Daoy (cell line): Measurements from ENCODE around the gene VEZF1. TPM values are rescaled to one million over a fixed set of nuclear protein-coding genes. Genes with fewer than 3 reads are reported as not detected.
A peak's percentile ranks its signal among the peaks of the same experiment; 100 is the strongest.

Experiments used
- DNase-seq: peaks from one replicate; pipeline ENCODE4 v3.0.0-alpha.2; 2015; ENCODE audit warnings: low read depth
- total RNA-seq: library from RNA; depleted of rRNA; stranded (reverse); fragments of >200 nt; shearing (Covaris generic); gene quantifications from 2 replicates; pipeline ENCODE4 v1.2.3, GENCODE V29; 2014; rRNA removed

The VEZF1 gene
- total RNA-seq, result 27.3 and 33.1 TPM in 2 replicates

GRCh38 chr17:57987581-57988300 is at the start of gene VEZF1:
Gene VEZF1 (minus strand): TSS chr17:57988254. CDS start chr17:57988111, 143 bp downstream.
- peak; percentile 82 for DNase-seq

DNA sequence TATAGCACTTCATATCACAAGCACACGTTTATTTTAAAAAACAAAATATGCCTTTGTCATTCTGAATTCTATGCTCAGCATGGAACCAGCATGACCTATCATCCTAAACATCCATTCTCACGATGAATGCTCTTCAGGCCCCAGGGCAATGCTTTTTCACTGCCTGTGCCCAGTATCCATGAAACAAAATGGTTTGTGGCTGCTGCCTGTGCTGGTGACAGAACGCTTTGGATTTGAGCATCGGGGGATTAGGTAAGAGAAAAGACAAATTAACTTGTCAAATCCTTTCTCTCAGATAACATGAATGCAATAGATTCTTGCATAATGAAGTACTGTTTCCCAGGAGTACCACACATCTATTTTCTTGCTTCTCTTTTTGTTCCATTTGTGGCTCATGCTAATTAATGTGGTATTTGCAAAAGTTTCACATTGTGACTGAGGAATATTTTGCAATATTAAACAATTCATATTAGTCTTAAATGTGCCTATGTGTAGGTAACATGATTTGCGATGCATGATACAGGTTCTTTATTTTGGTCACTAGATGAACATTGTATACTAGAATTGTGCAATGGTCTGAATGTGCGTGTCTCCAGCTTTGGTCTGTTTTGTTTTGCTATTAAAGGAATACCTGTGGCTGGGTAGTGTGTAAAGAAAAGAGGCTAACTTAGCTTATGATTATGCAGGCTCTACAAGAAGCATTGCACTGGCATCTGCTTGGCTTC is 44.8 kb upstream of the VEZF1 start:
- no peak for DNase-seq

- DNase-seq, result no peak
Measured at GRCh38 chr17:58028578-58028977, 40.5 kb upstream of the VEZF1 start.

GRCh38 chr17:58020401-58020800 is 32.3 kb upstream of the VEZF1 start:
- no peak for DNase-seq

DNA sequence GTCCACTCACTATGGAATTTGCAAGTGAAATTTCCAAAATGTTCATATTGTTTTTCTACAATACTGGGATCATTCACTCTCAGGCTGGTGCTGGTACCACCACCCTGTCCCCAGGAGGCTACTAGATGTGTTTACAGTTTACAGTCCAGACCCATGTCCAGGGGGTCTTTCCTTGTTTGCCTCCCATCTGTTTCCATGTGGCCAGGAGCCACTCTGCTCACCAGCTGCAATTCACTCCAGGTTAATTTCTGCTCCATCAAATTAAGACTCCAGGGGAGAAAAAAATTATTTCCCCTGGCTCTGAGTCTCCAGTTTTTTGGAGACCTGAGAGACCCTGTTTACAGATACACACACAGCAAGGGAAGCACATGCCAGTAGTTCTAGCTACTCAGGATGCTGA is 31.5 kb upstream of the VEZF1 start:
- no peak for DNase-seq

DNA sequence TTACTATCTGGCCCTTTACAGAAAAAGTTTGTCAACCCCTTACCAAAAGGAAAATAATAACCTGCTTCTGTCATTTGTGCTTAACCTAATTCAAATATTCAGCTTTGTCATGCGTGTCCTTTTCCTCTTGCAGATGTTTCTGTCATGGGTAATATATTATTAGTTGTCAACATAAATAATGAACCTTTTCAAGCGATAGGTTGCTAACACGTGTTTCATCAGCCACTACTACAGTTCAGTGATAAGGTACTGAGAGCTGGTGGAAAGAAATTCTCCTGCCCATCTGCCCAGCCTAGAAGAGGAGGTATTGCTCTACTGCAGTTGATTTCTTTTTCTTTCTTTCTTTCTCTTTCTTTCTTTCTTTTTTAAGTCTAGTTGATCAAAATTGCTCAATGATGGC is 31.0 kb upstream of the VEZF1 start:
- DNase-seq, result no peak

- no peak for DNase-seq
Measured at GRCh38 chr17:58010067-58010799, 22.2 kb upstream of the VEZF1 start.

DNA sequence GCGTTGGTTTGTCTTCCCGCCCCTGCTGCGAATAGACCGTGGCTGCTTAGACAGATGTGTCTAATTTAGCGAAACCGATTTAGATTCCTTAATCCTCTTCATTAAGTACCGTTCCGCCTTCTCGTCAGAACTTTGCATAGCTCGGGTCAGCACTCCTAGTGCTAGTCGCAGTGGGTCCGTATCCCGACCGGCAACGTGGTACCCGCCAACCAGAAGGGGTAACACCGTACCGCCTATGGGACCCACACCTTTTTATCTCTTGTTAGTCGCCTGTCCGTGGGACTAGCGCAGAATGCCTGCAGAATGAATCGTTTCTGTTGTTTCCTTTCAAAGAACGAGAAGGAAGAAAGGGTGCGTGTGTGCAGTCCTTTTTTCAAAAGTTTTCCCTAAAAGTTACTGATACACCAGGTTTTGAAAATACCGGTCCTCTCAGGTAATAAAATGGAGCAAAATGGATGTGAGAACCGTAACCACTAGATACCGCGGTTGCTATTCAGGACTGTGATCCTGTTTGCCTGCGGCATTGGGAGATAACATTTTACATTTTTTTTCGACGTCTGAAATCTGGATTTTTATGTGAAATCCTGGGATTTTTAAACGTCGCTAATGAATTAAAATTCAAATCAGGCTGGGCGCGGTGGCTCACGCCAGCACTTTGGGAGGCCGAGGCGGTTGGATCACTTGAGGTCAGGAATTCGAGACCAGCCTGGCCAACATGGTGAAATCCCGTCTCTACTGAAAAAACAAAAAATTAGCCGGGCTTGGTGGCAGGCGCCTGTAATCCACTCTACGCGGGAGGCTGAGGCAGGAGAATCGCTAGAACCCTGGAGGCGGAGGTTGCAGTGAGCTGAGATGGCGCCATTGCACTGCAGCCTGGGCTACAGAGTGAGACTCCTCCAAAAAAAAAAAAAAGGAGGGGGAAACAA is 20.0 kb upstream of the VEZF1 start:
- no peak for DNase-seq

DNA sequence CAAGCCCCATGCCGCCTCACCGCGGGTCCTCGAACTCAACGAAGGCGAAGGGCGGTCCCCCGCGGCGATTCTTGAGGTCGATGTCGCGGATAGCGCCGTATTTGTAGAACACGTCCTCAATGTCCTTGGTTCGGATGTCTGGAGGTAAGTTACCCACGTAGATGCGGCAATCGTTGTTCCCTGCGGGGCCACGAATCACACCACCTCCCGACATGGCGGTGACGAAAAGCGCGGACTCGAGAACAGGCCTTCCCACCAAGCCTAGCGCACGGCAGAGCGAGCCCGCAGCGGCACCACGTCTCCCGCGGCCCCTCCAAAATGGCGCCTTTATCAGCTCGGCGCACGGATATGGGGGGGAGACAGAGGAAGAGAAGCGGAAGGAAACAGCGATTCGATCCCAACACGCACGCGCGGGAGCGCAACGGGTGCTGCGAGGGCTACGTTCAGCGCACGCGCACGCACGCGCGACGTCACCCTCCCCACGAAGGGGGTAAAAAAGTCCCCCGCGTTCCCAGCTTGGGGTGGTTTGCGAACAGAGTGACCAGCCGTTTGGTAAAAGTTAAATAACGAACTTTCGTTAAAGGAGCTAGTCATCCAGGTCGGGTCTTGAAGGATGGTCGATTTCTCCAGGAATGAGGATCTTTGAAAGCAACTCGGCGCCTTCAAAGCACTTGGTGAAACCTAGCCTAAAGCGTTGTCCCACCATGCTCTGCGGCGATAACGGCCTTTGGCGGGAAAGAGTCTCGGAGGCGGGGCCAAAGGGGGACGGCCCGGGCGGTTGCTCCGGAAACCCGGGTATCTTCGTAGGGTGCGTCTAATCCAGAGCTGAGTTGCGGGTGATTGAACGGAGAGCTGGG is 19.1 kb upstream of the VEZF1 start, which contains the start of gene SRSF1:
Gene SRSF1, minus strand, starts transcription at position 323 of the 857 bp plus-strand sequence. Its CDS starts 109 bp downstream, at position 214.
- peak; percentile 97 for DNase-seq

GRCh38 chr17:58006560-58006923 is 18.5 kb upstream of the VEZF1 start:
- DNase-seq, result peak; percentile 74

- DNase-seq, result no peak
Measured at GRCh38 chr17:58005728-58006559, 17.9 kb upstream of the VEZF1 start.

- no peak for DNase-seq
Measured at GRCh38 chr17:58005031-58005727, 17.1 kb upstream of the VEZF1 start.

- DNase-seq, result no peak
Measured at GRCh38 chr17:58004060-58004459, 16.0 kb upstream of the VEZF1 start.

GRCh38 chr17:58002973-58003372 is 14.9 kb upstream of the VEZF1 start:
- DNase-seq, result no peak

DNA sequence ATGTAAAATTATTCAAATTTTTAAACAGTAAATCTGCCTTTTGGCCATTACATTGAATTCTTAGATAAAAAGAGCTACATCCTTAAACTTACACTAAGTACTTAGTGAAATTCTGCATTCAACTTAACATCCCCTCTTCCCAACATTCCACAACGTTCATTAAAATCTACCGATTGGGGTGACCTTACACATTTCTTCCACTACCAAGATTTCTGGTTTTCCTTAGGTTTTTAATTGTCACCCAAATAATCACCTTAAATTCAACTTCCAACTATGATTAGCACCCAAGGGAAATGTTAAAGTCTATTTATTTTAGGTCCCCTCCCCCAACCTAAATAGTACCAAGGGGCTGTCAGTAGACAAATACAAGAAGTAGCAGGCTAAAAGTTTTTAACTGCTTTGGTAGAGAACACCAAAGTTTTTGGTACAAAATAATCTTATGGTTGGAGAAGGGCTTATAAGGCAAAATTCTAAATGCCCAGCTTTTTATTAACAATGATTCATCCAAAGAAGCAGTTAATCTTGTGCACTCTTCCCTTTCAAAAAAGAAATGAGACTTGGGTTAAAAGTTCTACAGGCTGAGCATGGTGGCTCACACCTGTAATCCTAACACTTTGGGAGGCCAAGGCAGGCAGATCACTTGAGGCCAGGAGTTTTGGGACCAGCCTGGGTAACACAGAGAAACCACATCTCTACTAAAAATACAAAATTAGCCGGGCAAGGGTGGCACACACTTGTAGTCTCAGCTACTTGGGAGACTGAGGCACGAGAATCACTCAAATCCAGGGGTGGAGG is 14.3 kb upstream of the VEZF1 start:
- no peak for DNase-seq

DNA sequence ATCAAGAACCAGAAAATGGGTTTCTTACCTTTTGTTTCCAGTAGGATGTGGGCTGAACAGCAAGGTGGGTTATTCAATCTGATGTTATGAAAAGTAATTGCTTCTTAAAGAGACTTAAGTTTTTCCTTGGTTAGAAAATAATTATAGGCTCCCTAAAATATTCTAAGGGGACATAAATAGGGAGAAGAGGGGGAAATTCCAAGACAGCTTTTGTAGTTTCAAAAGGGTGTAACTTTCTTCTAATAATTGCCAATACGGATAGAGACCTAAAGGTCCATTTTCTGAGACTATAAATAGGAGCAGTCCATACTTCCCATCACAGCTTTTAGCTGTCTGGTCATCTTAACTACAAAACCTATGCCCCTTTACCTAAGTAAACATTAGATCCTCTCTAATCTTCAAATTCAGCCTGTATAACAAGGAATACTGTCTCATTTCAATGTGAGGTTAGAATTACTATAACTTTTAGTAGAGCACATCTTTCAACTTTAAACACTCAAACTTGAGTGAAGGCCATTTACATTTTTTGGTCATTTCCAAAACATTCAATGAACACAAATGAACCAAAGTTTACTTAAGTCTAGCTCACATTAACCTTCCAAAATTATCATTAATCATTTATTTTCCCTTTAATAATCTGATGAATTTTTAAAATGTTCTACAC is 13.5 kb upstream of the VEZF1 start:
- no peak for DNase-seq

DNA sequence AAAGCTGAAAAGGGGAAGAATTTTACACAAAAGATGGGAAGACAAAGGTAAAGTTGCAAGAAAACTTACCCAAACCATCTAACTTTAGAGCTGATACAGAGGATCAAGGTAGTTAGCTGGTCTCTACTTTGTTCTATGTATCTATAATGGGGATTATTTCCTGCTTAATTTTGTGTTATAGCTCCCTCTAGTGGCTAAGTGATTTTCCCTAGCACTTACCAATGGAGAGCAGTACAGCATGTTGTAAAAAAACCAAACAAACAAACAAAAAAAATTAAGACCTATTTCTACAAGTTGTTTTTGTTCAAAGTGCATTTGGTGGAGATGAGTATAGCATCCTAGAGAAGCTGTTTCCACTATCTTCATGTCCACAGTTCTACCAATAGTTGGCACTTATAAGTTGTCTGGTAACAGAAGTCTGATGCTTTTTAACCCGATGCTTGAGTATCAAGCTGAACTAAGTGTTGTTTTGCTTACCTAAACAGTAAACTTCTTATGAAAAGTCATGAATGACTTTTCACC is 11.5 kb upstream of the VEZF1 start:
- peak; percentile 23 for DNase-seq
